Panc1 (cell line): ENCODE data around the gene PLCXD1. TPM values are rescaled to one million over a fixed set of nuclear protein-coding genes. Genes with fewer than 3 reads are reported as not detected.

ENCODE experiments used
- ATAC-seq: fragments of 200-7000 bp; cut with Tn5 transposase; 2 replicates; pipeline ENCODE4 v1.9.1; 2020; ENCODE audit warnings: mild to moderate bottlenecking, moderate library complexity
- BruUV-seq: library from RNA; stranded (reverse); fragments of 400-500 nt; replicated peaks from 2 replicates; lab custom pipeline; 2021; lab: Mats Ljungman, UMichigan
- CTCF ChIA-PET: fragments of 300-600 bp; sonication (Branson Sonifier 250); formaldehyde crosslinking; loops from one replicate; lab custom pipeline; 2022; ENCODE audit warnings: antibody characterized with exemption; lab: Charles Lee
- POLR2A ChIA-PET: fragments of 300-600 bp; sonication (Branson Sonifier 250); formaldehyde crosslinking; loops from one replicate; lab custom pipeline; 2022; ENCODE audit warnings: antibody characterized with exemption; lab: Charles Lee
- DNase-seq: peaks from one replicate; pipeline ENCODE4 v3.0.0-alpha.2; 2010; ENCODE audit warnings: low read depth, low spot score
- H3K27ac ChIP-seq: 2 replicates; pipeline ENCODE4 v1.5.1; 2011; ENCODE audit warnings: mild to moderate bottlenecking, low read length, inconsistent platforms
- H3K27me3 ChIP-seq: fragments of 200-500 bp; sonication (Bioruptor generic); 2 replicates; pipeline ENCODE4 v1.6.0; 2014; ENCODE audit warnings: low read length, inconsistent platforms; ENCODE audit not compliant: control insufficient read depth, insufficient read depth
- H3K36me3 ChIP-seq: fragments of 200-500 bp; sonication (Bioruptor generic); 2 replicates; pipeline ENCODE4 v1.5.1; 2014; ENCODE audit warnings: inconsistent platforms, mild to moderate bottlenecking, low read length, moderate library complexity; ENCODE audit not compliant: control insufficient read depth, insufficient read depth
- H3K4me1 ChIP-seq: 2 replicates; pipeline ENCODE4 v1.5.1; 2011; ENCODE audit warnings: inconsistent platforms, mild to moderate bottlenecking, low read length, moderate library complexity; ENCODE audit not compliant: control insufficient read depth, insufficient read depth
- H3K4me3 ChIP-seq, 2 experiments: 2 replicates each; pipeline ENCODE4 v1.5.1; 2011 to 2012; ENCODE audit warnings: low read depth in 2 of 2, low read length in 2 of 2, mild to moderate bottlenecking in 2 of 2, inconsistent platforms in 1 of 2, moderate library complexity in 1 of 2
- H3K9me3 ChIP-seq: fragments of 200-500 bp; sonication (Bioruptor generic); 2 replicates; pipeline ENCODE4 v1.5.1; 2014; ENCODE audit warnings: low read depth, mild to moderate bottlenecking, inconsistent platforms, low read length, moderate library complexity; ENCODE audit not compliant: control insufficient read depth, insufficient read depth
- CTCF ChIP-seq: fragments of 450-650 bp; IDR thresholded peaks from 2 replicates; pipeline ENCODE4 v1.5.1; 2017; ENCODE audit warnings: mild to moderate bottlenecking
- POLR2AphosphoS5 ChIP-seq: IDR thresholded peaks from 2 replicates; pipeline ENCODE4 v1.6.1; 2012; ENCODE audit warnings: mild to moderate bottlenecking, low read depth, low read length, moderate library complexity
- SIN3A ChIP-seq: IDR thresholded peaks from 2 replicates; pipeline ENCODE4 v1.6.1; 2012; ENCODE audit warnings: low read depth, mild to moderate bottlenecking, low read length, moderate library complexity, borderline replicate concordance; ENCODE audit not compliant: insufficient read depth
- TCF7L2 ChIP-seq: IDR thresholded peaks from 2 replicates; pipeline ENCODE4 v1.6.1; 2011; ENCODE audit warnings: mild to moderate bottlenecking, low read depth, low read length, inconsistent platforms
- in situ Hi-C: cut with HindIII; loops from 2 replicates; pipeline ENCODE4 v1.10.0; 2016; ENCODE audit warnings: low sequenced_read_pairs, low pct_unique_long_range_greater_than_20kb
- intact Hi-C: fragments of 100-400 bp; cut with micrococcal nuclease; formaldehyde crosslinking; loops from one replicate; pipeline ENCODE4 v1.10.0; 2022; ENCODE audit not compliant: unreplicated experiment
- total RNA-seq: library from RNA; stranded (reverse); gene quantifications from one replicate; pipeline ENCODE4 v1.2.1, GENCODE V29; 2021; ENCODE audit not compliant: unreplicated experiment
- TF ChIP-seq, protein P1 (sequence below), 2 experiments: IDR thresholded peaks; 2 replicates each; pipeline ENCODE4 v1.6.1; 2011 to 2012; ENCODE audit warnings: low read depth in 2 of 2, control low read depth in 1 of 2, low read length in 1 of 2, mild to moderate bottlenecking in 1 of 2, moderate library complexity in 1 of 2; ENCODE audit not compliant: insufficient read depth in 1 of 2

The PLCXD1 gene
- total RNA-seq, 1 experiment from 2014 or later: 54.9 TPM

GRCh38 chrX:253451-254297, 27.5 kb upstream of the PLCXD1 start:
- intact Hi-C loops: no loop called here
- ChIA-PET POLR2A (no interaction called here), CTCF (no interaction called here)
- no TSS peak for BruUV-seq
- TF ChIP-seq TCF7L2: no peak
- TF ChIP-seq, protein P1, sequence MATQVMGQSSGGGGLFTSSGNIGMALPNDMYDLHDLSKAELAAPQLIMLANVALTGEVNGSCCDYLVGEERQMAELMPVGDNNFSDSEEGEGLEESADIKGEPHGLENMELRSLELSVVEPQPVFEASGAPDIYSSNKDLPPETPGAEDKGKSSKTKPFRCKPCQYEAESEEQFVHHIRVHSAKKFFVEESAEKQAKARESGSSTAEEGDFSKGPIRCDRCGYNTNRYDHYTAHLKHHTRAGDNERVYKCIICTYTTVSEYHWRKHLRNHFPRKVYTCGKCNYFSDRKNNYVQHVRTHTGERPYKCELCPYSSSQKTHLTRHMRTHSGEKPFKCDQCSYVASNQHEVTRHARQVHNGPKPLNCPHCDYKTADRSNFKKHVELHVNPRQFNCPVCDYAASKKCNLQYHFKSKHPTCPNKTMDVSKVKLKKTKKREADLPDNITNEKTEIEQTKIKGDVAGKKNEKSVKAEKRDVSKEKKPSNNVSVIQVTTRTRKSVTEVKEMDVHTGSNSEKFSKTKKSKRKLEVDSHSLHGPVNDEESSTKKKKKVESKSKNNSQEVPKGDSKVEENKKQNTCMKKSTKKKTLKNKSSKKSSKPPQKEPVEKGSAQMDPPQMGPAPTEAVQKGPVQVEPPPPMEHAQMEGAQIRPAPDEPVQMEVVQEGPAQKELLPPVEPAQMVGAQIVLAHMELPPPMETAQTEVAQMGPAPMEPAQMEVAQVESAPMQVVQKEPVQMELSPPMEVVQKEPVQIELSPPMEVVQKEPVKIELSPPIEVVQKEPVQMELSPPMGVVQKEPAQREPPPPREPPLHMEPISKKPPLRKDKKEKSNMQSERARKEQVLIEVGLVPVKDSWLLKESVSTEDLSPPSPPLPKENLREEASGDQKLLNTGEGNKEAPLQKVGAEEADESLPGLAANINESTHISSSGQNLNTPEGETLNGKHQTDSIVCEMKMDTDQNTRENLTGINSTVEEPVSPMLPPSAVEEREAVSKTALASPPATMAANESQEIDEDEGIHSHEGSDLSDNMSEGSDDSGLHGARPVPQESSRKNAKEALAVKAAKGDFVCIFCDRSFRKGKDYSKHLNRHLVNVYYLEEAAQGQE (IDR thresholded peaks at IDR 0.05; ENCODE audit: insufficient read depth in 1 of 2, low read depth in 2 of 2, low read length in 1 of 2): no peak
- TF ChIP-seq CTCF: no peak
- no peak for TF ChIP-seq SIN3A
- no peak for TF ChIP-seq POLR2AphosphoS5
- no peaks in the 10 kb centered on the region for H3K36me3 ChIP-seq
- H3K27ac ChIP-seq: no peak overlapping the region
- no peak for DNase-seq
- no peak overlapping the region for H3K4me3 ChIP-seq
- ATAC-seq: no peak
- in situ Hi-C loops: no loop called here
- no peaks in the 10 kb centered on the region for H3K27me3 ChIP-seq
- no peaks in the 10 kb centered on the region for H3K4me1 ChIP-seq
- H3K9me3 ChIP-seq: no peaks in the 10 kb centered on the region

GRCh38 chrX:254630-255215, 26.5 kb upstream of the PLCXD1 start:
- Histone ChIP-seq H3K27me3 (no peaks in the 10 kb centered on the region), H3K9me3 (no peaks in the 10 kb centered on the region), H3K27ac (no peak overlapping the region), H3K4me3 (no peak overlapping the region), H3K36me3 (no peaks in the 10 kb centered on the region), H3K4me1 (no peaks in the 10 kb centered on the region)
- DNase-seq (no peak), ATAC-seq (no peak)
- POLR2A ChIA-PET: no interaction called here
- in situ Hi-C loops: no loop called here
- intact Hi-C loops: no loop called here
- no TSS peak for BruUV-seq
- TF ChIP-seq CTCF: no peak
- no peak for TF ChIP-seq SIN3A
- TF ChIP-seq POLR2AphosphoS5: no peak
- CTCF ChIA-PET: no interaction called here
